Testis (tissue), 3 donors: ENCODE measurements around the gene TBC1D5. TPM values are rescaled to one million over a fixed set of nuclear protein-coding genes. Genes with fewer than 3 reads are reported as not detected.

Experiments
- DNase-seq: peaks from one replicate; pipeline ENCODE4 v3.0.0-alpha.2; 2019
- H3K27ac ChIP-seq, 2 donors: fragments of 200-600 bp; sonication (generic); one replicate each; pipeline ENCODE4 v1.5.1; 2019
- H3K27me3 ChIP-seq: fragments of 200-600 bp; sonication (generic); one replicate; pipeline ENCODE4 v1.5.1; 2019
- H3K36me3 ChIP-seq: fragments of 200-600 bp; sonication (generic); one replicate; pipeline ENCODE4 v1.5.1; 2017; ENCODE audit warnings: low read depth; ENCODE audit errors: missing control alignments
- H3K4me1 ChIP-seq: fragments of 200-600 bp; sonication (generic); one replicate; pipeline ENCODE4 v1.5.1; 2019
- H3K4me3 ChIP-seq, 2 donors: fragments of 200-600 bp; sonication (generic); one replicate each; pipeline ENCODE4 v1.5.1; 2017 to 2019
- H3K9me3 ChIP-seq: fragments of 200-600 bp; sonication (generic); one replicate; pipeline ENCODE4 v1.5.1; 2017
- CTCF ChIP-seq, 3 experiments: fragments of 450-650 bp in 2 of 3; fragments of 200-600 bp in 1 of 3; sonication (generic) in 1 of 3; IDR thresholded peaks; one replicate each; pipeline ENCODE4 v1.5.1; 2016 to 2019; ENCODE audit warnings: antibody characterized with exemption in 3 of 3, mild to moderate bottlenecking in 2 of 3, moderate library complexity in 1 of 3
- POLR2A ChIP-seq: fragments of 450-650 bp; IDR thresholded peaks from one replicate; pipeline ENCODE4 v1.6.1; 2017; ENCODE audit warnings: antibody characterized with exemption, mild to moderate bottlenecking, moderate library complexity
- WGBS, 2 donors: methylation state at CpG; one replicate each; pipeline ENCODE4 v1.1.5; 2018; 5-methylcytosine and 5-hydroxymethylcytosine counted together
- intact Hi-C: fragments of 100-400 bp; cut with DNase I; formaldehyde crosslinking; loops from one replicate; pipeline ENCODE4 v1.15.1; 2023; ENCODE audit warnings: low total_unique reads
- polyA plus RNA-seq: library from polyadenylated mRNA; stranded (reverse); fragments of 350-450 nt; fragmentation: Illumina TruSeq; extraction: RNeasy Lipid Tissue Mini Kit (QIAGEN cat#74804); gene quantifications from one replicate; pipeline ENCODE4 v1.2.3, GENCODE V29; 2014; ENCODE audit warnings: low read depth, low replicate concordance; ENCODE audit not compliant: insufficient read depth
- total RNA-seq, 2 donors: library from RNA; depleted of rRNA; stranded (reverse); fragments of >200 nt; gene quantifications; one replicate each; pipeline ENCODE4 v1.2.3, GENCODE V29; 2016

TBC1D5 gene
- total and polyA plus RNA-seq, 3 donors from 2014 or later, result 47.8 to 98.1 (median 95.4) TPM

- TF ChIP-seq POLR2A, result no peak
- no peak for TF ChIP-seq CTCF (IDR thresholded peaks at IDR 0.05)
- 92 to 98% methylated on average over 7 of the region's 7 CpGs for WGBS, 2 donors
- H3K4me3 ChIP-seq, result no peak overlapping the region
- H3K4me1 ChIP-seq, result peaks cover 5% of the 10 kb centered on the region
- H3K27me3 ChIP-seq, result no peaks in the 10 kb centered on the region
- no peak for DNase-seq
- no peak overlapping the region for H3K27ac ChIP-seq
- H3K9me3 ChIP-seq, result no peaks in the 10 kb centered on the region
- H3K36me3 ChIP-seq, result no peaks in the 10 kb centered on the region
- intact Hi-C loops, result no loop called here
Measured at GRCh38 chr3:17144665-17144993, 597.8 kb downstream of the TBC1D5 start.

- Histone ChIP-seq H3K27me3 (no peaks in the 10 kb centered on the region), H3K4me3 (no peak overlapping the region), H3K36me3 (no peaks in the 10 kb centered on the region), H3K9me3 (no peaks in the 10 kb centered on the region), H3K27ac (no peak overlapping the region), H3K4me1 (peaks cover 5% of the 10 kb centered on the region)
- WGBS, 2 donors, result 92 to 93% methylated on average over 10 of the region's 10 CpGs
- DNase-seq, result no peak
- no peak for TF ChIP-seq POLR2A
- TF ChIP-seq CTCF (IDR thresholded peaks at IDR 0.05), result no peak
- intact Hi-C loops, result no loop called here
Measured at GRCh38 chr3:17143893-17144664, 598.4 kb downstream of the TBC1D5 start.

- Histone ChIP-seq H3K9me3 (no peaks in the 10 kb centered on the region), H3K4me3 (no peak overlapping the region), H3K4me1 (peaks cover 6% of the 10 kb centered on the region), H3K27ac (no peak overlapping the region), H3K36me3 (no peaks in the 10 kb centered on the region), H3K27me3 (no peaks in the 10 kb centered on the region)
- DNase-seq, result no peak
- WGBS, 2 donors, result 93 to 98% methylated on average over 10 of the region's 10 CpGs
- TF ChIP-seq CTCF (IDR thresholded peaks at IDR 0.05) (no peak), POLR2A (no peak)
- intact Hi-C loops, result no loop called here
Measured at GRCh38 chr3:17142516-17142915, 599.9 kb downstream of the TBC1D5 start.

- H3K36me3 ChIP-seq, result no peaks in the 10 kb centered on the region
- no peak overlapping the region for H3K27ac ChIP-seq
- no peak for TF ChIP-seq CTCF (IDR thresholded peaks at IDR 0.05)
- TF ChIP-seq POLR2A, result no peak
- 94 to 96% methylated on average over 4 of the region's 4 CpGs for WGBS, 2 donors
- intact Hi-C loops, result no loop called here
- H3K27me3 ChIP-seq, result no peaks in the 10 kb centered on the region
- no peak for DNase-seq
- no peaks in the 10 kb centered on the region for H3K9me3 ChIP-seq
- H3K4me1 ChIP-seq, result peaks cover 11% of the 10 kb centered on the region
- H3K4me3 ChIP-seq, result no peak overlapping the region
Measured at GRCh38 chr3:17141699-17142098, 600.7 kb downstream of the TBC1D5 start.
